Neural cell (in vitro differentiated cells): ENCODE results near the gene IDNK.

Experiments used
- CTCF ChIP-seq: fragments of 450-650 bp; IDR thresholded peaks from 2 replicates; pipeline ENCODE4 v1.5.1; 2014; ENCODE audit warnings: antibody characterized with exemption, mild to moderate bottlenecking, moderate library complexity; ENCODE audit not compliant: poor library complexity, severe bottlenecking
- POLR2AphosphoS5 ChIP-seq: IDR thresholded peaks from 2 replicates; pipeline ENCODE4 v1.6.1; 2012

GRCh38 chr9:83620841-83621636 lies 1.9 kb upstream of the IDNK start:
- no peak for TF ChIP-seq CTCF
- TF ChIP-seq POLR2AphosphoS5, result no peak
